ENCODE data around the gene SNAP47. TPM values are rescaled to one million over a fixed set of nuclear protein-coding genes. Genes with fewer than 3 reads are reported as not detected.

The SNAP47 gene
- total and polyA plus RNA-seq, 2 experiments from 2014 or later: 29.3 to 40.1 TPM

DNA sequence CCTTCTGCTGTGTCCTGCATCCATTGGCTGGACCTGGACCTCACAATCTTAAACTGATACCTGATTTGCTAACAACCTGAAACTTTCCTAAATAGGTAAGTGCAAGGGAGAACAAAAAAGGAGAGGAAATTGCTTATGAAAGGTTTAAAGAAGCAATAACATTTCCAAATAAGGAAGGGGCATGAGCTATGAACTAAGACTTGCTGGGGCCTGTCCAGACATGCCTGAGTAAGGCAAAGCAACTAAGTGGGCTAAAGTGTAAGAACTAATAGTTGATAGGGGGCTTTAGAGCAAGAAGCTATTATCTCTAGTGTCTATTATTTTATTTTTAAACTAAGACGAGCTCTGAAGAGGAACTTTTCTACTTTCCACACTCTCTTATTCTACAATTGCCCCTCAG lies 11.8 kb upstream of the SNAP47 start:
- Histone ChIP-seq H3K9me3 (ENCODE audit: low read depth) (no peaks in the 10 kb centered on the region), H3K27ac (no peak overlapping the region), H3K9ac (no peak overlapping the region), H3K27me3 (replicated peaks; ENCODE audit: insufficient read depth) (no peaks in the 10 kb centered on the region), H3K79me2 (ENCODE audit: insufficient read depth) (no peaks in the 10 kb centered on the region), H2AFZ (no peak overlapping the region), H3K4me1 (ENCODE audit: insufficient read depth) (no peaks in the 10 kb centered on the region; the same call in 1 of the 2 replicates), H3F3A (ENCODE audit: insufficient read depth) (no peaks in the 10 kb centered on the region), H3K4me2 (ENCODE audit: unreplicated experiment) (no peak overlapping the region), H3K4me3 (no peak overlapping the region), H3K9me2 (ENCODE audit: insufficient read depth) (no peaks in the 10 kb centered on the region), H3K36me3 (ENCODE audit: low read depth) (no peaks in the 10 kb centered on the region), H4K20me1 (ENCODE audit: insufficient read depth) (no peaks in the 10 kb centered on the region)
- no peak for DNase-seq
- in situ Hi-C loops (cut with MboI): no loop called here
- WGBS, 2 experiments (ENCODE audit: low coverage in 1 of 2, low lambda C conversion rate in 2 of 2, missing lambda C conversion rate in 2 of 2): 52 to 75% methylated on average over 1 of the region's 1 CpG
- no peak for TF ChIP-seq EZH2 (IDR thresholded peaks at IDR 0.05; ENCODE audit: insufficient read depth, poor library complexity, severe bottlenecking)

DNA sequence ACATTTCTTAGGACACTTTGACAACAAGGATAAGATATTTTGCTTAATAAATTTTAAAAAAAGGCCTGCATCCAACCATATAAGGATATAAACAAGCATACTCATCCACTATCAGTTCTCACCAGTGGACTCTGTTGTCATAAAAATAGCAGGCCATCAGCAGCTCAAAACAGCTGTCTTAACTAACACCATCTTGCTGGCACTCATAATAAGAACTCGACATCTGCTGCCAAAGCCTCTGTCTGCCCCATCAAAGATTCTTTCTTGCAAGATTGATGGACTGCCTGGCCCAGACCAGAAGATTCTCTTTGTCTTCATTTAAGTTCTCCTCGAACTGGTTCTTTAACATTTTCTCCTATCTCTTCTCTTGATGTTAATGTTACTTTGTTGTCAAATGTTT lies 10.2 kb upstream of the SNAP47 start:
- H3K4me3 ChIP-seq: no peak overlapping the region
- no peaks in the 10 kb centered on the region for H3K9me2 ChIP-seq (ENCODE audit: insufficient read depth)
- H4K20me1 ChIP-seq (ENCODE audit: insufficient read depth): no peaks in the 10 kb centered on the region
- no peak overlapping the region for H2AFZ ChIP-seq
- H3K9me3 ChIP-seq (ENCODE audit: low read depth): no peaks in the 10 kb centered on the region
- H3K79me2 ChIP-seq (ENCODE audit: insufficient read depth): no peaks in the 10 kb centered on the region
- no peak overlapping the region for H3K27ac ChIP-seq
- no peak for TF ChIP-seq EZH2phosphoT487 (IDR thresholded peaks at IDR 0.05; ENCODE audit: insufficient read depth, low read depth)
- TF ChIP-seq EZH2 (IDR thresholded peaks at IDR 0.05; ENCODE audit: insufficient read depth, poor library complexity, severe bottlenecking): no peak
- H3F3A ChIP-seq (ENCODE audit: insufficient read depth): no peaks in the 10 kb centered on the region
- WGBS, 2 experiments (ENCODE audit: low coverage in 1 of 2, low lambda C conversion rate in 2 of 2, missing lambda C conversion rate in 2 of 2): 0 to 1% methylated on average over 2 of the region's 2 CpGs
- in situ Hi-C loops (cut with MboI): no loop called here
- no peak for DNase-seq
- H3K4me1 ChIP-seq (ENCODE audit: insufficient read depth): no peaks in the 10 kb centered on the region; the same call in 1 of the 2 replicates
- no peaks in the 10 kb centered on the region for H3K36me3 ChIP-seq (ENCODE audit: low read depth)
- H3K9ac ChIP-seq: no peak overlapping the region
- no peaks in the 10 kb centered on the region for H3K27me3 ChIP-seq (replicated peaks; ENCODE audit: insufficient read depth)
- H3K4me2 ChIP-seq (ENCODE audit: unreplicated experiment): no peak overlapping the region

DNA sequence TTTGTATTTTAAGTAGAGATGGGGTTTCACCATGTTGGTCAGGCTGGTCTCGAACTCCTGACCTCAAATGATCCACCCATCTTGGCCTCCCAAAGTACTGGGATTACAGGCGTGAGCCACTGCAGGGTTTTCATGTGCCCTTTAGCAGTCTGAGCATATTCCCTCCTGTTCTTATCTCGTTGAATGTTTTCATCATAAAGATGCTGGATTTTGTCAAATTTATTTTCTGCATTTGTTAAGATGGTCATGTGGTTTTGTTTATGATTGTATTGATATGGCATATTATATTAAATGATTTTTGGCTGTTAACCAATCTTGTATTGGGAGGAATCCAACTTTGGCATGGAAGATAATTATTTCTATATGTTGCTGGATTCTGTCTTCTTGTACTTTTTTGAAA lies 8.9 kb upstream of the SNAP47 start:
- no peaks in the 10 kb centered on the region for H3K36me3 ChIP-seq (ENCODE audit: low read depth)
- H3K27me3 ChIP-seq (replicated peaks; ENCODE audit: insufficient read depth): no peaks in the 10 kb centered on the region
- TF ChIP-seq EZH2 (IDR thresholded peaks at IDR 0.05; ENCODE audit: insufficient read depth, poor library complexity, severe bottlenecking): no peak
- no peak for TF ChIP-seq EZH2phosphoT487 (IDR thresholded peaks at IDR 0.05; ENCODE audit: insufficient read depth, low read depth)
- no peak overlapping the region for H3K27ac ChIP-seq
- no peak overlapping the region for H3K9ac ChIP-seq
- no peak overlapping the region for H2AFZ ChIP-seq
- H3K4me3 ChIP-seq: no peak overlapping the region
- in situ Hi-C loops (cut with MboI): no loop called here
- 48 to 61% methylated on average over 3 of the region's 3 CpGs for WGBS, 2 experiments (ENCODE audit: low coverage in 1 of 2, low lambda C conversion rate in 2 of 2, missing lambda C conversion rate in 2 of 2)
- DNase-seq: no peak
- no peaks in the 10 kb centered on the region for H3K79me2 ChIP-seq (ENCODE audit: insufficient read depth)
- H4K20me1 ChIP-seq (ENCODE audit: insufficient read depth): no peaks in the 10 kb centered on the region
- no peaks in the 10 kb centered on the region for H3K9me2 ChIP-seq (ENCODE audit: insufficient read depth)
- H3K4me1 ChIP-seq (ENCODE audit: insufficient read depth): no peaks in the 10 kb centered on the region; the same call in 1 of the 2 replicates
- no peak overlapping the region for H3K4me2 ChIP-seq (ENCODE audit: unreplicated experiment)
- H3F3A ChIP-seq (ENCODE audit: insufficient read depth): no peaks in the 10 kb centered on the region
- H3K9me3 ChIP-seq (ENCODE audit: low read depth): no peaks in the 10 kb centered on the region

- Histone ChIP-seq H3K4me1 (ENCODE audit: insufficient read depth) (no peaks in the 10 kb centered on the region; the same call in 1 of the 2 replicates), H3K36me3 (ENCODE audit: low read depth) (no peaks in the 10 kb centered on the region), H3K27ac (no peak overlapping the region), H4K20me1 (ENCODE audit: insufficient read depth) (no peaks in the 10 kb centered on the region), H3K9me3 (ENCODE audit: low read depth) (no peaks in the 10 kb centered on the region), H3F3A (ENCODE audit: insufficient read depth) (no peaks in the 10 kb centered on the region), H3K79me2 (ENCODE audit: insufficient read depth) (no peaks in the 10 kb centered on the region), H3K27me3 (replicated peaks; ENCODE audit: insufficient read depth) (no peaks in the 10 kb centered on the region), H2AFZ (no peak overlapping the region), H3K9me2 (ENCODE audit: insufficient read depth) (no peaks in the 10 kb centered on the region), H3K4me3 (no peak overlapping the region), H3K9ac (no peak overlapping the region), H3K4me2 (ENCODE audit: unreplicated experiment) (no peak overlapping the region)
- DNase-seq: no peak
- 50 to 59% methylated on average over 6 of the region's 6 CpGs for WGBS, 2 experiments (ENCODE audit: low coverage in 1 of 2, low lambda C conversion rate in 2 of 2, missing lambda C conversion rate in 2 of 2)
- in situ Hi-C loops (cut with MboI): no loop called here
- no peak for TF ChIP-seq EZH2 (IDR thresholded peaks at IDR 0.05; ENCODE audit: insufficient read depth, poor library complexity, severe bottlenecking)
- no peak for TF ChIP-seq EZH2phosphoT487 (IDR thresholded peaks at IDR 0.05; ENCODE audit: insufficient read depth, low read depth)
Observed at GRCh38 chr1:227726924-227727599, 8.2 kb upstream of the SNAP47 start.

Data from GM23248 (cell line).